ENCODE data around the gene STAC3. TPM values are rescaled to one million over a fixed set of nuclear protein-coding genes. Genes with fewer than 3 reads are reported as not detected.

STAC3 gene
- total RNA-seq, 1 donor from 2014 or later: 12.1 TPM

- Mint-ChIP-seq H3K9me3 (ENCODE audit: unreplicated experiment) (peaks cover 37% of the 10 kb centered on the region), H3K4me1 (ENCODE audit: low read depth, unreplicated experiment) (peaks cover 35% of the 10 kb centered on the region), H3K4me3 (ENCODE audit: unreplicated experiment) (peak overlapping the region; percentile 93), H3K27me3 (ENCODE audit: unreplicated experiment) (peaks cover 46% of the 10 kb centered on the region), H3K27ac (ENCODE audit: unreplicated experiment) (peak overlapping the region; percentile 92), H3K36me3 (ENCODE audit: unreplicated experiment) (no peaks in the 10 kb centered on the region)
- TF ChIP-seq CTCF (IDR thresholded peaks at IDR 0.05; ENCODE audit: partially characterized antibody, unreplicated experiment): no peak
- DNase-seq: peak; percentile 44
These were observed 12.8 kb downstream of the STAC3 start for GRCh38 chr12:57237932-57238853.

GRCh38 chr12:57237596-57237931 is 13.4 kb downstream of the STAC3 start:
- H3K4me1 Mint-ChIP-seq (ENCODE audit: low read depth, unreplicated experiment): peaks cover 35% of the 10 kb centered on the region
- no peaks in the 10 kb centered on the region for H3K36me3 Mint-ChIP-seq (ENCODE audit: unreplicated experiment)
- peak overlapping the region; percentile 85 for H3K27ac Mint-ChIP-seq (ENCODE audit: unreplicated experiment)
- H3K9me3 Mint-ChIP-seq (ENCODE audit: unreplicated experiment): peaks cover 39% of the 10 kb centered on the region
- TF ChIP-seq CTCF (IDR thresholded peaks at IDR 0.05; ENCODE audit: partially characterized antibody, unreplicated experiment): no peak
- H3K4me3 Mint-ChIP-seq (ENCODE audit: unreplicated experiment): peak overlapping the region; percentile 87
- peaks cover 46% of the 10 kb centered on the region for H3K27me3 Mint-ChIP-seq (ENCODE audit: unreplicated experiment)
- DNase-seq: no peak

GRCh38 chr12:57236925-57237595 is 13.9 kb downstream of the STAC3 start:
- peaks cover 44% of the 10 kb centered on the region for H3K27me3 Mint-ChIP-seq (ENCODE audit: unreplicated experiment)

GRCh38 chr12:57236201-57236924 is 14.6 kb downstream of the STAC3 start:
- H3K27me3 Mint-ChIP-seq (ENCODE audit: unreplicated experiment): peaks cover 39% of the 10 kb centered on the region
- H3K4me1 Mint-ChIP-seq (ENCODE audit: low read depth, unreplicated experiment): peaks cover 32% of the 10 kb centered on the region
- no peak overlapping the region for H3K27ac Mint-ChIP-seq (ENCODE audit: unreplicated experiment)
- H3K4me3 Mint-ChIP-seq (ENCODE audit: unreplicated experiment): no peak overlapping the region
- no peaks in the 10 kb centered on the region for H3K36me3 Mint-ChIP-seq (ENCODE audit: unreplicated experiment)
- H3K9me3 Mint-ChIP-seq (ENCODE audit: unreplicated experiment): peaks cover 36% of the 10 kb centered on the region
- peak; percentile 51 for DNase-seq
- TF ChIP-seq CTCF (IDR thresholded peaks at IDR 0.05; ENCODE audit: partially characterized antibody, unreplicated experiment): no peak

More at GRCh38 chr12:57236925-57237595, 13.9 kb downstream of the STAC3 start:
- Mint-ChIP-seq H3K4me3 (ENCODE audit: unreplicated experiment) (peak overlapping the region; percentile 87), H3K36me3 (ENCODE audit: unreplicated experiment) (no peaks in the 10 kb centered on the region), H3K4me1 (ENCODE audit: low read depth, unreplicated experiment) (peaks cover 34% of the 10 kb centered on the region), H3K9me3 (ENCODE audit: unreplicated experiment) (peaks cover 38% of the 10 kb centered on the region), H3K27ac (ENCODE audit: unreplicated experiment) (peak overlapping the region; percentile 85)
- DNase-seq: no peak
- no peak for TF ChIP-seq CTCF (IDR thresholded peaks at IDR 0.05; ENCODE audit: partially characterized antibody, unreplicated experiment)
